Left renal pelvis (tissue), 4 donors: ENCODE measurements around the gene TSHB. TPM values are rescaled to one million over a fixed set of nuclear protein-coding genes. Genes with fewer than 3 reads are reported as not detected.
"Not testable (repeated sequence)": the region's sequence is repeated elsewhere in the genome, so short reads cannot be mapped to it uniquely, and the experiment has no call there.

Experiments used
- DNase-seq, 4 donors: peaks; one replicate each; pipeline ENCODE4 v3.0.0-alpha.2; 2013; ENCODE audit warnings: low read depth in 4 of 4, low spot score in 3 of 4
- polyA plus RNA-seq, 4 donors: library from polyadenylated mRNA; unstranded; fragments of 120-200 nt; gene quantifications; one replicate each; pipeline ENCODE4 v1.2.1, GENCODE V29; 2013; ENCODE audit not compliant: insufficient read length in 4 of 4

TSHB gene
- polyA plus RNA-seq, result under 1 TPM in 2 of 4 donors, not detected in 2; 0.66 to 0.72 TPM

DNA sequence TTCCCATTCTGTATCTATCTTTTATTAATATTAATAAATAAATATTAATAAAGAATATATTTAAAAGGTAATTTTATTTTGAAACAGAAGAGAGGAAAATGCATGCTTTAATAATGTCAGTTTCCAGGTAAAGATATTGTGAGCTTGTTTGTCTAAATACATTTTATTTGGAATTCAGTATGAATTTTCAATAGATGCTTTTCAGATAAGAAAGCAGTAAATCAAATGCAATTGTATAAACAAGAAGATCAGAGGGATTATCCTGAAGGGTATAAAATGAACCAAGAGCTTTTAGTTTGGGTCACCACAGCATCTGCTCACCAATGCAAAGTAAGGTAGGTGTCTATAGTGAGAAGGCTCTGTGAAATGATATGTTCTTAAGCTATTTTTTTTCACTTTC, at the start of gene TSHB:
TSS of gene TSHB (plus strand) at position 301 of the 400 bp plus-strand sequence. CDS start 3,537 bp downstream, outside the sequence.
- no peak for DNase-seq

- no peak for DNase-seq
Measured at GRCh38 chr1:114982251-114982650, 47.4 kb upstream of the TSHB start.

DNA sequence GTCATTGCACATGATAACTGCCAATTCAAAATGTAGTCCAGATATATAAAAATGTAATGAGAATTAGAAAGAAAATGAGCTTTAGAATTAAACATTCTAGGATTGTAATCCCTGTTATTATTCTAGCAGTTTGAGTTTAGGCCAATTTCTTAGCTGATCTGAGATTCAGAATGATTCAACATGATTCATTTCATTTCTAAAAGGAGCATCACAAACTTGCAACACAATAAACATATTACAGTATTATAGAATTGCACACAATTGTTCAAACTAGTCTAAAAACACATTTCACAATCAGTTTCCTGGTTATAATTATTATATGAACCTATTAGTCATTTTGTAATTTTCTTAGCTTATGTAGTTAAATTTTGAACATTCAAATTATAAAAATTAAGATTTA, 43.3 kb upstream of the TSHB start:
- DNase-seq, result no peak

DNA sequence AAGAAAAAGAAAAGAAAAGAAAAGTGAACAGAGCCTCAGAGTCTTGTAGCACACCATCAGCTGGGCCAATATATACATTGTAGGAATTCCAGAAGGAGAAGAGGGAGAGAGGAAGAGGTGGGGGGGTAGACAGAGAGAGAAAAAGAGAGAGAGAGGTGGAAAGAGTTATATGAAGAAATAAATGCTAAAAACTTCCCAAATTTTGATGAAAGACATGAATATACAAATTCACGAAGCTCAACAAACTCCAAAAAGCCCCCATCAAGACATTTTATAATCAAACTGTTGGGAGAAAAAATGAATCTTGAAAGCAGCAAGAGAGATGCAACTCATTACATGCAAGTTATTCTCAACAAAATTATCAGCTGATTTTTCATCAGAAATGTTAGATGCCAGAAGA, 41.5 kb upstream of the TSHB start:
- no peak for DNase-seq

- no peak for DNase-seq
Measured at GRCh38 chr1:114997510-114998289, 31.9 kb upstream of the TSHB start.

- DNase-seq, result no peak
Measured at GRCh38 chr1:115006191-115006590, 23.4 kb upstream of the TSHB start.

GRCh38 chr1:115012006-115012405, 17.6 kb upstream of the TSHB start:
- no peak for DNase-seq

GRCh38 chr1:115012434-115012833, 17.2 kb upstream of the TSHB start:
- DNase-seq, result no peak

DNA sequence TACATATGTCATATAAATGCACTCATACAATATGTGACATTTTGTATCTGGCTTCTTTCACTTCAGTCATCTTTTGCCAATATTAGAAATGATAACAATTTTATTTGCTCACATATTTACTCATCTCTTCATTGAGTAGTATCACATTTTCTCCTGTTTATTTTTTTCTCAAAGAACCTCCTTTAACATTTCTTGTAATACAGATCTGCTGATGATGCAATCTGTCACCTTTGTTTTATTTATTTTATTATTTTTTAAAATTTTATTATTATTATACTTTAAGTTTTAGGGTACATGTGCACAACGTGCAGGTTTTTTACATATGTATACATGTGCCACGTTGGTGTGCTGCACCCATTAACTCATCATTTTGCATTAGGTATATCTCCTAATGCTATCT, 15.8 kb upstream of the TSHB start:
- no peak for DNase-seq

DNA sequence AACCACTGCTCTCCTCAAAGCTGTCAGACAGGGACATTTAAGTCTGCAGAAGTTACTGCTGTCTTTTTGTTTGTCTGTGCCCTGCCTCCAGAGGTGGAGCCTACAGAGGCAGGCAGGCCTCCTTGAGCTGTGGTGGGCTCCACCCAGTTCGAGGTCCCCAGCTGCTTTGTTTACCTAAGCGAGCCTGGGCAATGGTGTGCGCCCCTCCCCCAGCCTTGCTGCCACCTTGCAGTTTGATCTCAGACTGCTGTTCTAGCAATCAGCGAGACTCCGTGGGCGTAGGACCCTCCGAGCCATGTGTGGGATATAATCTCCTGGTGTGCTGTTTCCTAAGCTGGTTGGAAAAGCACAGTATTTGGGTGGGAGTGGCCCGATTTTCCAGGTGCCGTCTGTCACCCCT, 10.1 kb upstream of the TSHB start:
- not testable (repeated sequence) for DNase-seq

DNA sequence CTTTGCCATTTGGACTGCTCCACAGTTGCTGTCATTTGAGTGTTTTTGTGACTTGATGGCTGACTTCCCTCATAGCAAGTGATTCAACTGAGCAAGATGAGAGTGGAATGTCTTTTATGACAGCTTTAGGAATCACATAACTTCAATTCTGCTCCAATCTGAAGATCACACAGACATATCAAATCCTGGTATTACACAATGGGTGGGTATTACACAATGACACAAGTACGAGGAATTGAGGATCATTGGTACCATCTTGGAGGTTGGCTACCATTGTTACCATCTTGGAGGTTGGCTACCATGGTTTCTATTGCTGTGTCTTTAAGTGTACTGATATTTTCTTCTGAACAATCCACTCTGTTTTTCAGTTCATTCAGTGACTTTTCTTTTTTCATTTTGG, 8.5 kb upstream of the TSHB start:
- no peak for DNase-seq

- no peak for DNase-seq
Measured at GRCh38 chr1:115023593-115023992, 6.0 kb upstream of the TSHB start.

DNA sequence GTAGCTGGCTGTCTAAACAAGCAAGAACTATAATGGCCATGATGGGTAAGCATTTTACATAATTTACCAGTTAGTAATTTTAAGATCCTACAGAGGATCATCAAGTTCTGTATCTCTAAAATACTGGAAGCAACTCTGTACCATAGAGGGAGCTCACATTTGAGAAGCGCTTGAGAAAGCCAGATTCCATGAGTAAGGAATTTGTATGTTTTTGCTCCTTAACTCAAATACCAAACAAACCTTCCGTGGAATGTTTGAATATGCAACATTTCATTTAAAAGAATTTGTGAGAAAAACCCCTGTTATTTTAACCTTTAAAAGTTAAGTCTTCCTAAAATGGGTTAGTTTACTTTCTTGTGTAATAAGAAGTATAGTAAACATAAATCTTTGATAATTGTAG, 2.0 kb downstream of the TSHB start:
- DNase-seq, result no peak

- no peak for DNase-seq
Measured at GRCh38 chr1:115035652-115036051, 6.0 kb downstream of the TSHB start.

DNA sequence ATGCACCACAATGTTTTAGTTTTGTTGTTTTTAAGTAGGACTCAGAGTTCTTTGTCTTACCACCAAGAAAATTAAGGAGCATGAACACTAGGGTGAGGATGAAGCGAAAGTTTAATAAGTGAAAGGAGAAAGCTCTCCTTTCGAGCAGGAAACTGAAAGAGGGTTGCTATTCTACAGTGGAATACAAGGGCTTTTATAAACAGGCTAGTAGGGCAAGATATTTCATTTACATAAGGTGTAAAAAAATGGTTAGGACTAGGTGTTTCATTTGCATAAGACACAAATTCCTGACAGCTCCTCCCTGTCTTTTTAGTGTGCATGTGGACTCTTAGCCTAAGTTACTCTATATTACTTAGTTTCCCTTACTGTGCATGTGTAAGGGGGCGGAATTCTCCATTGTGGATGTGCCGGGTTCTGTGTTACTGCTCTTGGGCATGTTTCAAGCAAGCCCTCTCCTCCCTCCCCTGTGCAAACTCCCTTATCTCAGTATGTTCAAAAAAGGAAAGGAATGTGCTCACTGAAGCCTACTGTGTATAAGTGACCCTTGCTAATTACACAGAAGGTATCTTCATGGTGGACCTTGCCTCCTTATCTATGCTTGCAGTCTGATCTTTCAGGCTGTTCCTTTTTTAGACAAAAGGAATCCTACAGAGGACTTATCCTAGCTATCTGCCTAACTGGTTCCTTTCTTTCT, 7.3 kb downstream of the TSHB start:
- DNase-seq, result no peak

DNA sequence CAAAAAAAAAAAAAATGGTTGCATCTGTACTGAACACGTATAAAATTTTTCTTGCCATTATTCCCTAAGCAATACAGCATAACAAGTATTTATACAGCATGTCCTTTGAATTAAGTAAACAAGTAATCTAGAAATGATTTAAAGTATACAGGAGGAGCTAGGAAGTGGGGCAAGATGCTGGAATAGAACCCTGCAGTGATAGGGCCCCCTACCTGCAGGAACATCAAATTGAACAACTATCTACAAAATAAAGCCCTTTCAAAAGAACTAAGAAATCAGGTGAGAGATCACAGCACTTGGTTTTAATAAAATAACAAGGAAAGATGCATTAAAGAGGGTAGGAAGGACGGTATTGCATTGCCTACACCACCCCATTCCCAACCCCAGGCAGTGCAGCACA, 10.9 kb downstream of the TSHB start:
- no peak for DNase-seq

GRCh38 chr1:115041654-115042053, 12.0 kb downstream of the TSHB start:
- no peak for DNase-seq

GRCh38 chr1:115046751-115047150, 17.1 kb downstream of the TSHB start:
- no peak for DNase-seq

- no peak for DNase-seq
Measured at GRCh38 chr1:115051850-115052249, 22.2 kb downstream of the TSHB start.

- DNase-seq, result no peak
Measured at GRCh38 chr1:115052454-115053083, 22.9 kb downstream of the TSHB start.

DNA sequence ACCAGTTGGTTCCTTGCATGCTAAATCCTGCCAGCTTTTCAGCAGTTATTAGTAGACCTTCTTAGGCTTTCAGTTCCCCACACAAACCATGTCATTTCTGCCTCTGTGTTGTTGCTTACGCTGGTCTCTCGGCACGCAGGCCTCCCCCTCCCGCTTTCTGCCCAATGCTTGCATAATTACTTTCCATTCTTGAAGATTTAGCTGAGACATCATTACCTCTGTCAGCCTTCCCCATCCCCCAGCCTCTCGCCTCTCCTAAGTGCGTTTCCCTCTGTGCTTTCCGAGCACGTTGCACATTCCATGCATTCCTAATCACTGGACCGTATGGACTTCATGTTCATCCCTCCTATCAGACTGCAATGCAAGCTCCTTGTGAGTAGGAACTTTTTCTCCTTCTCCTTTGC, 26.8 kb downstream of the TSHB start:
- DNase-seq, result peak; percentile 68 to 80 (median 74)
